ENCODE measurements around the gene EPB41L1.

GRCh38 chr20:36170542-36171215, 16.1 kb downstream of the EPB41L1 start:
- no peak for TF ChIP-seq CTCF (IDR thresholded peaks at IDR 0.05 in 2 of 3, conservative IDR thresholded peaks at IDR 0.05 in 1 of 3; ENCODE audit: borderline replicate concordance in 1 of 3, insufficient read depth in 1 of 3, low read depth in 2 of 3, low read length in 2 of 3)
- TF ChIP-seq EZH2 (IDR thresholded peaks at IDR 0.05), result no peak
- TF ChIP-seq ZBTB33 (IDR thresholded peaks at IDR 0.05; ENCODE audit: extremely low read depth, insufficient replicate concordance, low read length), result no peak
- TF ChIP-seq JUND (IDR thresholded peaks at IDR 0.05), result no peak
- no peak for TF ChIP-seq ZFX (IDR thresholded peaks at IDR 0.05)
- TF ChIP-seq SP1 (IDR thresholded peaks at IDR 0.05; ENCODE audit: low read depth), result no peak
- TF ChIP-seq MAX (IDR thresholded peaks at IDR 0.05), result no peak
- TF ChIP-seq CEBPB (IDR thresholded peaks at IDR 0.05; ENCODE audit: low read depth), result no peak
- no peak for TF ChIP-seq ELF1 (IDR thresholded peaks at IDR 0.05; ENCODE audit: borderline replicate concordance, low read depth)
- no peak for TF ChIP-seq EZH2phosphoT487 (IDR thresholded peaks at IDR 0.05; ENCODE audit: borderline replicate concordance)
